H1 (cell line): ENCODE data around the gene APBA2. TPM values are rescaled to one million over a fixed set of nuclear protein-coding genes. Genes with fewer than 3 reads are reported as not detected.

Source experiments
- CTCF ChIA-PET: fragments of 300-600 bp; sonication (Branson Sonifier 250); formaldehyde crosslinking; loops from one replicate; lab custom pipeline; 2021; ENCODE audit not compliant: partially characterized antibody; lab: Charles Lee
- POLR2A ChIA-PET: fragments of 300-600 bp; sonication (Branson Sonifier 250); formaldehyde crosslinking; loops from one replicate; lab custom pipeline; 2021; ENCODE audit warnings: inconsistent platforms; ENCODE audit not compliant: partially characterized antibody; lab: Charles Lee
- DNase-seq, 2 experiments: peaks; one replicate each; pipeline versions ENCODE4 v3.0.0 to v3.0.0-alpha.2; 2010 to 2022; ENCODE audit warnings: low spot score in 2 of 2, low read depth in 1 of 2, mixed read lengths in 1 of 2
- FAIRE-seq: peaks from 2 replicates; lab custom pipeline; 2011; peaks lifted over from hg19 to GRCh38; lab: Jason Lieb, UNC
- H2AFZ ChIP-seq: 2 replicates; pipeline ENCODE4 v1.8.1; 2012; ENCODE audit warnings: low read length, inconsistent platforms
- H2AK5ac ChIP-seq: 2 replicates; pipeline ENCODE4 v1.6.1; 2013; ENCODE audit warnings: low read depth, low read length
- H2BK120ac ChIP-seq: replicated peaks from 2 replicates; pipeline ENCODE3; 2013; ENCODE audit warnings: low read depth, low read length, inconsistent platforms
- H2BK12ac ChIP-seq: 2 replicates; pipeline ENCODE4 v1.6.1; 2013; ENCODE audit warnings: low read depth, low read length
- H2BK15ac ChIP-seq: 2 replicates; pipeline ENCODE4 v1.6.1; 2013; ENCODE audit warnings: low read length
- H2BK20ac ChIP-seq: 2 replicates; pipeline ENCODE4 v1.6.1; 2013; ENCODE audit warnings: low read length
- H2BK5ac ChIP-seq: 2 replicates; pipeline ENCODE4 v1.6.1; 2013; ENCODE audit warnings: low read depth, low read length
- H3K14ac ChIP-seq: 2 replicates; pipeline ENCODE4 v1.6.1; 2013; ENCODE audit warnings: inconsistent platforms; ENCODE audit not compliant: insufficient read length
- H3K18ac ChIP-seq: 2 replicates; pipeline ENCODE4 v1.6.1; 2013; ENCODE audit warnings: low read length; ENCODE audit errors: extremely low read depth
- H3K23ac ChIP-seq: 2 replicates; pipeline ENCODE4 v1.6.1; 2013; ENCODE audit warnings: inconsistent platforms; ENCODE audit not compliant: insufficient read length
- H3K23me2 ChIP-seq: 2 replicates; pipeline ENCODE4 v1.6.1; 2013; ENCODE audit warnings: low read depth, low read length
- H3K27ac ChIP-seq: 2 replicates; pipeline ENCODE4 v1.6.1; 2011; ENCODE audit warnings: low read depth, low read length, inconsistent platforms
- H3K27me3 ChIP-seq, 4 experiments: replicated peaks in 1 of 4; 1 replicate in 1 of 4; 2 replicates in 3 of 4; pipeline versions ENCODE4 v1.6.1 to v1.8.1; 2011 to 2013; ENCODE audit warnings: low read length in 3 of 4, mild to moderate bottlenecking in 3 of 4, inconsistent platforms in 2 of 4, mixed read lengths in 2 of 4, moderate library complexity in 1 of 4; ENCODE audit not compliant: control insufficient read depth in 3 of 4, insufficient read depth in 3 of 4; ENCODE audit errors: extremely low read depth in 1 of 4
- H3K36me3 ChIP-seq, 4 experiments: 2 replicates each; pipeline versions ENCODE4 v1.6.1 to v1.8.1; 2011 to 2013; ENCODE audit warnings: mild to moderate bottlenecking in 4 of 4, low read length in 3 of 4, moderate library complexity in 2 of 4, control low read depth in 1 of 4, inconsistent platforms in 1 of 4; ENCODE audit not compliant: insufficient read depth in 4 of 4, control insufficient read depth in 2 of 4
- H3K4ac ChIP-seq: replicated peaks from 2 replicates; pipeline ENCODE3; 2013; ENCODE audit warnings: low read length, low read depth, mixed read lengths, inconsistent platforms; ENCODE audit not compliant: insufficient read length
- H3K4me1 ChIP-seq, 4 experiments: replicated peaks in 1 of 4; 1 replicate in 1 of 4; 2 replicates in 3 of 4; pipeline versions ENCODE4 v1.6.1 to v1.8.1; 2011 to 2013; ENCODE audit warnings: low read length in 3 of 4, inconsistent platforms in 2 of 4, mixed read lengths in 1 of 4; ENCODE audit not compliant: insufficient read depth in 4 of 4, control insufficient read depth in 3 of 4
- H3K4me2 ChIP-seq, 2 experiments: 2 replicates each; pipeline versions ENCODE4 v1.6.1 to v1.8.1; 2011 to 2013; ENCODE audit warnings: low read depth in 2 of 2, low read length in 2 of 2, control low read depth in 1 of 2, inconsistent platforms in 1 of 2, mild to moderate bottlenecking in 1 of 2; ENCODE audit not compliant: insufficient read depth in 1 of 2
- H3K4me3 ChIP-seq, 4 experiments: fragments of 200-600, 300-600 bp in 1 of 4; sonication (generic), shearing (Covaris generic), sonication (Bioruptor Twin) in 1 of 4; 2 replicates each; pipeline versions ENCODE4 v1.5.1 to v1.8.1; 2011 to 2016; ENCODE audit warnings: low read length in 4 of 4, low read depth in 3 of 4, control low read depth in 2 of 4, inconsistent platforms in 2 of 4, mild to moderate bottlenecking in 2 of 4, mixed read lengths in 1 of 4, moderate library complexity in 1 of 4; ENCODE audit not compliant: insufficient read depth in 2 of 4; ENCODE audit errors: extremely low read depth in 1 of 4
- H3K56ac ChIP-seq: replicated peaks from 2 replicates; pipeline ENCODE3; 2013; ENCODE audit warnings: low read depth, mild to moderate bottlenecking, mixed read lengths, low read length, inconsistent platforms; ENCODE audit not compliant: insufficient read length
- H3K79me1 ChIP-seq: 2 replicates; pipeline ENCODE4 v1.6.1; 2013; ENCODE audit warnings: low read depth, low read length, control low read depth
- H3K79me2 ChIP-seq, 2 experiments: 2 replicates each; pipeline versions ENCODE4 v1.6.1 to v1.8.1; 2012 to 2013; ENCODE audit warnings: low read length in 2 of 2, mild to moderate bottlenecking in 2 of 2, inconsistent platforms in 1 of 2; ENCODE audit not compliant: insufficient read depth in 2 of 2, control insufficient read depth in 1 of 2
- H3K9ac ChIP-seq, 4 experiments: replicated peaks in 1 of 4; 1 replicate in 1 of 4; 2 replicates in 3 of 4; pipeline versions ENCODE4 v1.6.1 to v1.8.1; 2011 to 2013; ENCODE audit warnings: low read depth in 3 of 4, low read length in 3 of 4, control low read depth in 2 of 4, mild to moderate bottlenecking in 2 of 4, moderate library complexity in 2 of 4, inconsistent platforms in 1 of 4; ENCODE audit errors: extremely low read depth in 1 of 4
- H3K9me3 ChIP-seq, 2 experiments: 2 replicates each; pipeline versions ENCODE4 v1.6.1 to v1.8.1; 2012 to 2013; ENCODE audit warnings: mild to moderate bottlenecking in 2 of 2, moderate library complexity in 2 of 2, control low read depth in 1 of 2, inconsistent platforms in 1 of 2, low read depth in 1 of 2, low read length in 1 of 2, mixed read lengths in 1 of 2; ENCODE audit not compliant: insufficient read depth in 2 of 2
- H4K20me1 ChIP-seq, 2 experiments: replicated peaks in 1 of 2; 2 replicates each; pipeline versions ENCODE3 to v1.8.1; 2011 to 2013; ENCODE audit warnings: inconsistent platforms in 2 of 2, low read length in 2 of 2, mild to moderate bottlenecking in 1 of 2; ENCODE audit not compliant: insufficient read depth in 2 of 2, control insufficient read depth in 1 of 2
- H4K5ac ChIP-seq: 2 replicates; pipeline ENCODE4 v1.6.1; 2013; ENCODE audit warnings: low read length, low read depth, mixed read lengths, inconsistent platforms; ENCODE audit not compliant: insufficient read length
- H4K8ac ChIP-seq: 2 replicates; pipeline ENCODE4 v1.8.0; 2013; ENCODE audit warnings: mild to moderate bottlenecking, moderate library complexity, low read length, inconsistent platforms; ENCODE audit not compliant: insufficient read depth; ENCODE audit errors: extremely low read depth
- H4K91ac ChIP-seq: replicated peaks from 2 replicates; pipeline ENCODE3; 2013; ENCODE audit warnings: low read length, mixed read lengths, inconsistent platforms; ENCODE audit not compliant: insufficient read length
- GTF2F1 ChIP-seq: IDR thresholded peaks from 2 replicates; pipeline ENCODE4 v1.6.1; 2012; ENCODE audit warnings: low read depth, low read length, improper control_type of control experiment, borderline replicate concordance
- KDM4A ChIP-seq: IDR thresholded peaks from one replicate; pipeline ENCODE4 v1.7.1; 2012; ENCODE audit warnings: low read depth, mild to moderate bottlenecking, moderate library complexity, low read length, inconsistent platforms; ENCODE audit not compliant: severe bottlenecking
- KDM5A ChIP-seq: fragments of 200-600 bp; IDR thresholded peaks from 2 replicates; pipeline ENCODE4 v1.7.1; 2012; ENCODE audit warnings: mild to moderate bottlenecking, low read length, inconsistent platforms, mixed read lengths
- NANOG ChIP-seq: IDR thresholded peaks from 2 replicates; pipeline ENCODE4 v1.6.1; 2011; ENCODE audit warnings: low read length, low read depth, mild to moderate bottlenecking, inconsistent platforms; ENCODE audit not compliant: insufficient read depth, poor library complexity, severe bottlenecking
- POU5F1 ChIP-seq: IDR thresholded peaks from 2 replicates; pipeline ENCODE4 v1.6.1; 2011; ENCODE audit warnings: low read depth, mild to moderate bottlenecking, low read length, moderate library complexity
- ZNF274 ChIP-seq: IDR thresholded peaks from 2 replicates; pipeline ENCODE4 v1.7.0; 2012; ENCODE audit warnings: low read length, borderline replicate concordance; ENCODE audit errors: extremely low read depth
- WGBS, 2 experiments: shearing (Covaris generic) in 1 of 2; methylation state at CpG; one replicate each; pipeline versions ENCODE4 v1.1.6 to v1.1.7; 2013 to 2015; ENCODE audit warnings: low lambda C conversion rate in 2 of 2, mixed read lengths in 2 of 2, inconsistent platforms in 1 of 2, low coverage in 1 of 2, missing lambda C conversion rate in 1 of 2; ENCODE audit not compliant: insufficient replicate concordance in 2 of 2, insufficient coverage in 1 of 2, insufficient read length in 1 of 2; ENCODE audit errors: extremely low coverage in 1 of 2, missing lambda C conversion rate in 1 of 2; 5-methylcytosine and 5-hydroxymethylcytosine counted together
- polyA plus RNA-seq, 7 experiments: library from polyadenylated mRNA; depleted of rRNA in 3 of 7; stranded (reverse) in 5 of 7; unstranded in 2 of 7; fragments of >200 nt in 5 of 7; fragments of 200-250 nt in 2 of 7; gene quantifications; 1 replicate in 5 of 7; 2 replicates in 1 of 7; 4 replicates in 1 of 7; pipeline versions ENCODE4 v1.2.1 to v1.2.3, GENCODE V29; 2011 to 2013; ENCODE audit warnings: missing spikeins in 2 of 7, mixed read lengths in 2 of 7
- total RNA-seq: library from RNA; stranded (reverse); fragmentation: NEBNext Ultra II Directional; extraction: Animal tissue kit (Norgen Biotek cat#: 25700); gene quantifications from 2 replicates; pipeline ENCODE4 v1.2.1, GENCODE V29; 2021

Gene APBA2
- total and polyA plus RNA-seq, 2 of the 8 experiments (the other 6 are each of a cell fraction or from before 2014, with no cell fraction given), result 15.5 to 19.0 TPM

DNA sequence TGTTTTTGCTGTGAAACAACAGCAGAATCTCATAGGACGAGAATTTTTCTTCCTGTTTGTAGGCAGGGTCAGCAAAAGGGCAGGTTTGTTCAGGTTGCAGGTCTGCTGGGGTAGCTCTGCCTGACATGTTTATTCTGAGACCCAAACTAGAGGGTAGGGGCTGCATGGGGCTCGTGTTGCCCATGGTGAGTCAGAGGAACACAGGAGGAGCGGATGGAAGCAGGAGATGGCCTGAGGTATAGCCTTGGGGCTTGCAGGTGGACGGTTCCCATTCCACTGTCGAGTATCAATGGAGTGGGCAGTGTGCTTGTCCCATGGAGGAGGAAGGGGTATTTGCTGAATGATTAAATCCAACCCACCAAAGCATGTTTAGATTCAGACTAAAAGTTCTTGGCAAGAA is 138.9 kb downstream of the APBA2 start:
- ChIA-PET POLR2A (no interaction called here), CTCF (no interaction called here)
- Histone ChIP-seq H2BK5ac (no peak overlapping the region), H2BK15ac (no peak overlapping the region), H3K56ac (no peak overlapping the region), H3K9ac (no peak overlapping the region), H3K4me2 (no peak overlapping the region), H3K9me3 (no peaks in the 10 kb centered on the region), H3K36me3 (no peaks in the 10 kb centered on the region), H4K91ac (no peak overlapping the region), H3K14ac (no peak overlapping the region), H3K4me3 (no peak overlapping the region), H2BK120ac (no peak overlapping the region), H3K79me2 (no peaks in the 10 kb centered on the region), H3K27me3 (no peaks in the 10 kb centered on the region), H3K4me1 (no peaks in the 10 kb centered on the region), H3K79me1 (no peaks in the 10 kb centered on the region), H3K4ac (no peak overlapping the region), H3K18ac (no peak overlapping the region), H2BK12ac (no peak overlapping the region), H3K23ac (no peak overlapping the region), H3K23me2 (no peaks in the 10 kb centered on the region), H4K5ac (no peak overlapping the region), H2BK20ac (no peak overlapping the region), H4K20me1 (no peaks in the 10 kb centered on the region), H3K27ac (no peak overlapping the region), H2AK5ac (no peak overlapping the region), H4K8ac (no peak overlapping the region), H2AFZ (no peak overlapping the region)
- DNase-seq, result no peak
- FAIRE-seq, result no peak
- TF ChIP-seq POU5F1, result no peak
- no peak for TF ChIP-seq KDM5A
- no peak for TF ChIP-seq GTF2F1
- no peak for TF ChIP-seq KDM4A
- TF ChIP-seq NANOG, result no peak
- no peak for TF ChIP-seq ZNF274
- 82% methylated on average over 5 of the region's 5 CpGs; no CpG with 5 or more reads in 1 of the 2 experiments for WGBS, 2 experiments
